ENCODE data around the gene C12orf75.
"Not testable (repeated sequence)": the region's sequence is repeated elsewhere in the genome, so short reads cannot be mapped to it uniquely, and the experiment has no call there.

C12orf75 gene

GRCh38 chr12:105330283-105330930, at the start of gene C12orf75:
Gene C12orf75 (plus strand): TSS chr12:105330691. CDS start chr12:105330892, 201 bp downstream.
- peak; percentile 69 for DNase-seq

- DNase-seq: no peak
These were observed 49.4 kb upstream of the C12orf75 start for GRCh38 chr12:105280966-105281693.

GRCh38 chr12:105281694-105282049, 48.8 kb upstream of the C12orf75 start:
- no peak for DNase-seq

GRCh38 chr12:105285378-105285777, 45.1 kb upstream of the C12orf75 start:
- no peak for DNase-seq

- DNase-seq: no peak
These were observed 43.1 kb upstream of the C12orf75 start for GRCh38 chr12:105287408-105287807.

DNA sequence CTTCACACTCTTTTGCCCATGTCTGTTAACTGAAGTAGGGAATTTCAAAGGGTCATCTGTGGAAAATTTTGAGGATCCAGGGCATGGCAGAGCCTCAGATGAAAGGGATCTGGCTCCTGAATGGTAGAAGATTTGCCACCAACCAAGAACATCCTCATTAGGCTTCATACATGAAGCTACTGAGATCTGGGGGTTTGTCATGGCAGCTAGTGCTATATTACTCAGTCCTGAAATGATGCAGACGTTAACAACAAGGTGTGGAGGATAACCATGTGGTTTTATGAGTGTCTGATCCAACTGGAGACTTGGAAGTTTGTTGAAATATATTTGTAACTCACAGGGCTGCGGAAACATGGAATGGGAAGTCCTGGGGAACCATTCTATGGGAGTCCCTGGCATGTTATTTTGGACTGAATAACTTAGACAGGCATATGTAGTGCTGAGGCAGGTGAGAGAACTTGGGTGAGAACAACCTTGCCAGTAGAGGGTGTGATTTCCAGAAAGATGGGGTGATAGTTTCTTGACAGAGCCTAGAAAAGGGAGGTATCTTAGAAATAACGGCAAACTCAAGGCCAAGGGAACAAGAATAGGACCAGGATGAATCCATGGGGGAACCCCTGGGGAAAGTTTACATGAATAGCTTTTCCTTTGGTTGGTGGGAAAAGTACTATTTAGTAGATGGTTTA, 42.0 kb upstream of the C12orf75 start:
- no peak for DNase-seq

DNA sequence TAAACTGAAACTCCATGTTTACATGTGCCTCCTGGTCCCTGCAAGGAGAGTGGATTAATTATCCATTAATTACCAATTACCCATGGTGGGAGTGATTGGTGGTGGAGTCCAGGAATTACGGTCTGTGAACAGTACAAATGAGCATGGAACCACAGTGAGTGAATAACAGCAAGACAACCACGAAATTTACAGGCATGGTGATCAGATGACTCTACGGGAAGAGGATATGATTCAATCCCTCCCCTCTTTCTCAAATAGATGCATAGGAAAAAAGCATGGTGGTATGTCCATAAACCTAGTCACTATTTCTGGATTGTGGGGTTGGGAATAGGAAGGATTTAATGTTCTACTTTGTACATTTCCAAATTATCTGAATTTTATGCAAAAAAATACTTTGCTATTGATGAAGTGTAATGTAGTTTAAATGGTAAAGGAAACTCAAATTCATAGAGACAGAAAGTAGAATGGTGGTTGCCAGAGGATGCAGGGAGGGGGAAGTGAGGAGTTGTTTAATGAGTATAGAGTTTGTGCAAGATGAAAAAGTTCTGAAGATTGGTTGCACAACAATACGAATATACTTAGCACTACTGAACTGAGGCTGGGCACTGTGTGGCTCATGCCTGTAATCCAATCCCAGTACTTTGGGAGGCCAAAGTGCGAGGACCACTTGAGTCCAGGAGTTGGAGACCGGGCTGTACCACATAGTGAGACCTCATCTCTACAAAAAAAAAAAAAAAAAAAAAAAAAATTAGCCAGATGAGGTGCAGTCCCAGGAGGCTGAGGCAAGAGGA, 41.2 kb upstream of the C12orf75 start:
- no peak for DNase-seq

GRCh38 chr12:105291531-105291930, 39.0 kb upstream of the C12orf75 start:
- DNase-seq: no peak

GRCh38 chr12:105292705-105293104, 37.8 kb upstream of the C12orf75 start:
- DNase-seq: no peak

DNA sequence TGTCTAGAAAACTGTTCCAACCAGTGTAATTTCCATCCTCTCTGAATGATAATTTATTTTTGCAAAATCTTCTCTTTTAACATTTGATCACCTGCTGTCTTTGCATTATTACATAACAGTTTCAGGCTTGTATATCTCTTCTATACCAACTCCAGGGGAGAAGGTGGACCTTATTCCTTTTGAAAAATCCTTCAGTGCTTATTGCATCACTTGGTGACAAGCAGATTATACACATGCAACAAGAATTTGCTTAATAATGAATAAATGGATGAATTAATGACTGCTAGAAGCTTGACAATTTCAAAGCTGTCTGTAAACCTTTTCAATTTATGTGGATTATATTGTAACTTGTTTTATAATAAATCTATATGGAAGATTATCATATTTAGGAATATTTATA, 37.3 kb upstream of the C12orf75 start:
- DNase-seq: no peak

DNA sequence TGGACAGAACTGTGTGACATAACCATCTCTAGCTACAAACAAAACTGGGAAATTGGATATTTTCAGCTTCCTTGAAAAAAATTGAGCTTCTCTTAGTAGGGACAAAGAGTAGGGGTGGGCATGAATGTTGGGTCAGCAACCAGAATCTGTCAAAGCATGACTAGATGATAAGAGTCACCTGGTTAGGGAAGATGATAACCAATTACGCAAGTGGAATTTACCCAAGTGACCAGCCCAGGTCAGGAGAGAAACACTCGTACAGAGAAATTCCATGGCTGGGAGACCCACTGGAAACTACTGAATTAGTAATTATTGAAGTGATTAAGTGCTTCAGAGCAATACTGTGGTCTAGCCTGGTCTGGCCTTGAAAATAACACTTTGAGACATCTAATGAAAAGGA, 36.3 kb upstream of the C12orf75 start:
- no peak for DNase-seq

DNA sequence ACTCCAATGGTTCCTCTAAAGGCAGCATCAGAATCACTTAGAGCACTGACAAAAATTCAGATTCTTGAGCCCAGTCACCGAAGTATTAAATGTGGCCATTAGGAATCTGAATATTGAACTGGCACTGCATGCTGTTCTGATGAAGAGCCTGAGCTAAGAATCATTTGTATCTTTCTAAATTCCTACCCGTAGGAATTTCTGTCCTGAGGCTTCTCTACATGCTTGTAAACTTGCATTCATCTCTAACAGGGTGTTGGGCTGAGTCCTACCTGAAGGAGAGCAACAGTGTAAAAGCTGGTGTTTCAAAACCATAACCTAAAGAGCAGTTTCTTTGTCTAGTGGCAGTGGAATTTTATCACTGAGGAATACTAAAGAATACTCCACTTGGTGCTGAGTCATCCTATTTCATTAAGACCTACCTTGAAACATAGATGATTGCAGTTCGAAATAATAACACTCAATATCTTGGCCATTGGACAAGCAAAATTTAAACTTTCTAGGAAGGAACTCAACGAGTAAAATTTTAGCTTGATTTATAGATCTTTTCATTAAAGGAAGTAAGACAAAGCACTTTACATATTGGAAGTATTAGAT, 35.5 kb upstream of the C12orf75 start:
- DNase-seq: no peak

DNA sequence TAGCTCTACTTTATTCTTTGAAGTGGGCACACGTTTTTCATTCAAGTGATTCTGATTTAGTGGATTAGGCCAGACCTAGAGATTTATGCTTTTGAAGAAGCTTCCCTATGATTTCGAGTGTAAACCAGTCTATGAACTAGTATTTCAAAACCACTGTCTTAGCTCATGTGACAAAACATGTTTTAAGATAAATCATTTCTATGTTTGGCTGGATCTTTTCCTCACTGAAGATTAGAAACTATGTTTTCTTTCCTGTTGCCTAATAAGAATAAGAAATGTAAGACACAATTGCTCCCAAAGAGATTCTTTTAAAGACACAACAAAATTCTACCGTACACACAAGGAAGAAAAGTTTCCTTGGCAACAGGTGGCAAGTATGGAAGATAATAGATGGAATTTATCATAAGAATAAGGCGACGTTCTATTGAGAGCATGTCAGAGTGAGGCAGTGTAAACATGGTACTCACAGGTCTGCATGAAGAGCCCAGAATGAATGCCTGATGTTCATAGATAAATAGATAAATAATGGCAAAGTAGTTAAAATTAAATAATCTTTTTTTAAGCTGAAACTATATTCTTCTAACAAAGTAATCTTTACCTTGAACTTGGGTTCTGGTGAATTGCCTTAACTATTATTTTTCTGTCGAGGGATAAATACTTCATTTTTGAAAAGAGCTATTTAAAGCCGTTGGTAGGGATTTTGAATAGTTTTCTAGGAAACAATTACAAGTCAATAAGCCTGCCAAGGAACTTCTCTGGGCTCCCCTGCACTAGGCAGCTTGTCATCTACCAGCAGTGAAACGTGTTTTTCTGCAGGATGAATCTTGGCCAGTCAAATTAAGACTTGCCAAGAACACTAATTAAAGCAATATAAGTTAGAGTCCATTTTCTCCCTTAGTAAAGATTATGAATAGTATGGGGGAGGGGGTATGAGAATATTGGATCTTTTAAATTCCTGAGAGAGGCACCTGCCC, 34.1 kb upstream of the C12orf75 start:
- DNase-seq: no peak

DNA sequence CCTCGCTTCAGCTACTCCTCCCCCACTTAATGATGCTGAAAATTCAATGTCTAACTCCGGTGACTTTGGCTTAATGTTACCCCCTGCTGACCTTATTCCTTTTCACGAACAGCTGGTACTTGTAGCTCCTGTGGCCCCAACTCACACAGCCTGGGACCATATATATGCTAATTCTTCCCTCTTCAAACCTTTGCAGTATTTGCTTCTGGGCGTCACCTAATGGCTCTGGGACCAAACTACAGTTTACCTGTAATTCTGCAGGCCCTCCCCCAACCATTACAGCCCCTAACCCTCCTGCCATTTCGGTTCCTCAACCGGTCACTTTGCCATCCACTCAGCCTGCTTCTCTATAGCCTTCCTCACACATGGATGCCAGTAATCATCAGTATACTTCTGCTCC, 29.6 kb upstream of the C12orf75 start:
- no peak for DNase-seq

GRCh38 chr12:105301696-105302095, 28.8 kb upstream of the C12orf75 start:
- DNase-seq: no peak

- DNase-seq: not testable (repeated sequence)
These were observed 27.5 kb upstream of the C12orf75 start for GRCh38 chr12:105302986-105303385.

GRCh38 chr12:105304626-105305025, 25.9 kb upstream of the C12orf75 start:
- not testable (repeated sequence) for DNase-seq

DNA sequence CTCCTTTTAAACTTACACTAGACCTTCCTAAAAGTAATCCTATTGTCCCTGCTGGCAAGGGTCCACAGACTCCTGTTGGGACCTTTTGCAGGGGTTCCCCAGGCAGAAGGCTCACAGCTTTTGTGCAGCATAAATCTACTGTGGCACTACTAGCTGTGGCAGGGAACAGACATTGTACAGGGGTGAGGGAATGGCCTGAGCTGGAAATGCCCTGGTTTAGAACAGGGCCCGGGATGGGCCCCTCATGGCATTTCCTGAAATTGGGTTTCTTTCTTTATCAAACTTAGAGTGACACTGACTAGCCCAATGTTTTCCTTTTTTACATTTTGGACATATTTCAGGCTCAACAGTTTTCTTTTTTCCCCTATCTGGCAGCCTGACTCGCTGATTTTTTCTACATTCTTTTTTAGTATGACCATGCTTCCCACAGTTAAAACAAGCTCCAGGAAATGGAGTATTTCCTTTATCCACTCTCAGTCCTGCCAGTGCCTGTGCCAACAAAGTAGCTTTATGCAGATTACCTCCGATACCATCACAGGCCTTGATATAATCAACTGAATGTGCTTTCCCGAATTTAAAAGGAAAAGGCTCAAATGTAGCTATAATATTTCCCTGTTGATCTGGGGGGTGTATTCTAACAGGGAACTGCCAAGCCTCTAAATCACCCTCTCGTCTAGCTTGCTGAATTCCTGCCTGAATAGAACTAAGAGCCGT, 22.7 kb upstream of the C12orf75 start:
- DNase-seq: not testable (repeated sequence)

DNA sequence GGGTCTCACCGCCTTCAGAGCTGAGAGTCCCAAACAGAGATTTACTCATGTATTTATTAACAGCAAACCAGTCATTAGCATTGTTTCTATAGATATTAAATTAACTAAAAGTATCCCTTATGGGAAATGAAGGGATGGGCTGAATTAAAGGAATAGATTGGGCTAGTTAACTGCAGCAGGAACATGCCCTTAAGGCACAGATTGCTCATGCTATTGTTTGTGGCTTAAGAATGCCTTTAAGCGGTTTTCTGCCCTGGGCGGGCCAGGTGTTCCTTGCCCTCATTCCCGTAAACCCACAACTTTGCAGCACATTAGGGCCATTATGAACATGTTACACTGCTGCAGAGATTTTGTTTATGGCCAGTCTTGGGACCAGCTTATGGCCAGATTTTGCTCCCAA, 21.7 kb upstream of the C12orf75 start:
- not testable (repeated sequence) for DNase-seq

DNA sequence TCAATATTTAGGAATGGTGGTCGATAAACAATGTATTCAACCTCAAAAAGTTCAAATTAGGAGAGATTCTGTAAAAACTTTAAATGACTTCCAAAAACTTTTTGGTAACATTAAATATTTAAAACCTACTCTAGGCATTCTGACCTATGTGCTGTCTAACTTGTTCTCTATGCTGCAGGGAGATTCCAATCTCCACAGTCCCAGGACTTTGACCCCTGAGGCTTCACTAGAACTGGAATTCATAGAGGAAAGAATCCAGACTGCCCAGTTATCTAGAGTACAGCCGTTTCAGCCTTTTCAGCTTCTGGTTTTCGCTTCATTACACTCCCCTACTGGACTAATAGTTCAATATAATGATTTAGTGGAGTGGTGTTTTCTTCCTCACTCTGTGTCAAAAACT, 21.1 kb upstream of the C12orf75 start:
- not testable (repeated sequence) for DNase-seq

Measured in NCI-H510A (cell line).